ENCODE results near the gene NR1H4.

Gene NR1H4

DNA sequence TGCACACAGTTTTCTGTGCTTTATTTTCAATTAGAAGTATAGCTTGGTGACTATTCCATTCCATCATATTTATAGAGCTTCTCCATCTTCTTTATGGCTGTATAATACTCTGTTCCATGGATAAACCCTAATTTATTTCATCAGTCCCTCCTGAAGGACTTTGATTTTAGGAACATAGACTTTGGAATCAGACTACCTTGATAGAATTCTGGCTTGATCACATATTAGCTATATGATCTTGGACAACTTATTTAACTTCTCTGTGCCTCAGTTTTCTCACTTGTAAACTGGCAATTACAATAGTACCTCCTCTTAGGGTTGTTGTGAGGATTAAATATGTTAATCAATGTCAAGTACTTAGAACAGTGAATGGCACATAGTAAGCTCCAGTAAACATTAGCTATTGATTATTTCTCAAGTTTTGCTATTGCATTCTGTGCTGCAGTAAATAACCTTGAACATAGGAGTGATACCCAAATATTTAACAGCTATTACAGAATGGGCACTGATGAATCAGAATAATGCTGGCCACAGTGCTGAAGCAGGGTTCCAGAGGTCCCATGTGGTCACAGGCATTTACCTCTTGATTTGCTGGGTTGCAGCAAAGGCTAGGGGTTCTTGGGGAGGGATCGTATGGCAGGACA, 12.2 kb upstream of the NR1H4 start:
- H3K4me3 ChIP-seq (ENCODE audit: control insufficient read depth, low read depth, low read length): no peak overlapping the region
- no peak for DNase-seq (ENCODE audit: low read depth)
- TF ChIP-seq, protein P1, sequence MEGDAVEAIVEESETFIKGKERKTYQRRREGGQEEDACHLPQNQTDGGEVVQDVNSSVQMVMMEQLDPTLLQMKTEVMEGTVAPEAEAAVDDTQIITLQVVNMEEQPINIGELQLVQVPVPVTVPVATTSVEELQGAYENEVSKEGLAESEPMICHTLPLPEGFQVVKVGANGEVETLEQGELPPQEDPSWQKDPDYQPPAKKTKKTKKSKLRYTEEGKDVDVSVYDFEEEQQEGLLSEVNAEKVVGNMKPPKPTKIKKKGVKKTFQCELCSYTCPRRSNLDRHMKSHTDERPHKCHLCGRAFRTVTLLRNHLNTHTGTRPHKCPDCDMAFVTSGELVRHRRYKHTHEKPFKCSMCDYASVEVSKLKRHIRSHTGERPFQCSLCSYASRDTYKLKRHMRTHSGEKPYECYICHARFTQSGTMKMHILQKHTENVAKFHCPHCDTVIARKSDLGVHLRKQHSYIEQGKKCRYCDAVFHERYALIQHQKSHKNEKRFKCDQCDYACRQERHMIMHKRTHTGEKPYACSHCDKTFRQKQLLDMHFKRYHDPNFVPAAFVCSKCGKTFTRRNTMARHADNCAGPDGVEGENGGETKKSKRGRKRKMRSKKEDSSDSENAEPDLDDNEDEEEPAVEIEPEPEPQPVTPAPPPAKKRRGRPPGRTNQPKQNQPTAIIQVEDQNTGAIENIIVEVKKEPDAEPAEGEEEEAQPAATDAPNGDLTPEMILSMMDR (IDR thresholded peaks at IDR 0.05; ENCODE audit: control insufficient read depth, insufficient read depth, low read depth, low read length, missing control alignments): no peak

DNA sequence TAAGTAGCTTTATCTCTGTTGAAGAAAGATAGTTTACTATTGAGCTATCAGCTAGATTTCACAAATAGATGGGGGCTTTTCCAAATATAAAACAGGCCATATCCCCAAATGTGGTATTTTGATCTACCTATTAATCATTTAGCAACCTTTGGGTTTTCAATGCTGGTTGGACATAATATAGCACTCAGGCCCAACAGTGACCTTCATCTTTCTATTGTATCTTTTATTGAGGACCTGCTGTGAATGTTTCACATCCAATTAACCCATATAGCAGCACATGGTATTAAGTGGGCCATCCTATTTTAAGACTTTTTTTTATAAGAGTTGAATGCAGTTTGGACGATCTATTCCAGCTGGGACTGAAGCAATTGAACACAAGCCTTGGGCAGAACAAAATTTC, 10.0 kb upstream of the NR1H4 start:
- no peak overlapping the region for H3K4me3 ChIP-seq (ENCODE audit: control insufficient read depth, low read depth, low read length)
- TF ChIP-seq, protein P1 (IDR thresholded peaks at IDR 0.05; ENCODE audit: control insufficient read depth, insufficient read depth, low read depth, low read length, missing control alignments): no peak
- DNase-seq (ENCODE audit: low read depth): no peak

DNA sequence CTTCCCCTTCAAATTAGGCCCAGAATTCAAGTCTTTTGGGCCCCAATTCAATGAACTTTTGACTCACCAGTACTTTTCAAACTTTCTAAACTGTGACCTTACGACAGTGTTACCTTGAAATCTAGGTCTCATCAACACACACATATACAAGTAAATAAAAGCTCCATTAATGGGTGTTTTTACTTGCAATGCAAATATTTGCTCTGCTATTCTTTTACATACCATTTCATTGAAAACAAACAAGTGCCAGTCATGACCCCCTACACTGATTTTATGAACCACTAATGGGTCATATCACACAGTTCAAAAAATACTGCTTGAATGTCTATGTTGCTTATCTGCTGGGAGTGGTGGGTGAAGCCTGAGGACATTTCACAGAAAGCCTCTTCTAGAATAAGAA, 9.1 kb upstream of the NR1H4 start:
- no peak for DNase-seq (ENCODE audit: low read depth)
- H3K4me3 ChIP-seq (ENCODE audit: control insufficient read depth, low read depth, low read length): no peak overlapping the region
- TF ChIP-seq, protein P1 (IDR thresholded peaks at IDR 0.05; ENCODE audit: control insufficient read depth, insufficient read depth, low read depth, low read length, missing control alignments): no peak

DNA sequence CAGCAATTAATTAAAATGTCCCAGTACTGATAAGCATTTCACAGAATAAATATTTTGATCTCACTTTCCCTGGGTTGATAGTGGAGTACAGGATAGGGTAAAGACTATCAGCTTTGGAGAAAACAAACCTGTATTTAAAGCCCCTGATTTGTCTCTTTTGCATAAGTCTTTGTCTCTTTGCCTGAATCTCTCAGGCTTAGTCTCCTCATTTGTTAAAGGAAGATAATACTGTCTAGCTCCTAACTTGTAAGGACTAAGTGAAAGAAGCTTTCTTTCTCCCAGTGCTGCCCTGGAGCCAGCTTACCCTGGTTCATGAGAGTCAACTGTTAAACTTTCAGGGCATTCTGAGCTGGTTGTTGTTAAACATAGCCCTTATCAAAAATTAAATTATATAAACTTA, 5.5 kb upstream of the NR1H4 start:
- TF ChIP-seq, protein P1 (IDR thresholded peaks at IDR 0.05; ENCODE audit: control insufficient read depth, insufficient read depth, low read depth, low read length, missing control alignments): no peak
- H3K4me3 ChIP-seq (ENCODE audit: control insufficient read depth, low read depth, low read length): no peak overlapping the region

DNA sequence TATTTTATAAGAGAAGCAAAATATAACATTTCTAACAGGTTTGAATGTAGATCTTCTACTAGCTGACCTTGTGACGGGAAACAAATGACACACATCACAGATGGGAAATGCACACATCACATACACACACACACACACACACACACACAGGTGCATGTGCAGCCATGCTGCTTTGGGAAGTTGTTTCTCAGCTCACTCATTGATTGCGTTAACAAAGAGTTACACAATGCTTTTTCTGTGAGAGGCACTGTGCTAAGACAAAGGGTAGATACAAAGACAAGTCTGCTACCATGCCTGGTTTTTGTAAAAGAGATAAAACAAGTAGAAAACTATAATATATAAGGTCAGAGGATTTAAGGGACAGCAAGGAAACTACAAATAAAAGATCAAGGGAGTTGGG, 1.3 kb upstream of the NR1H4 start:
- H3K4me3 ChIP-seq (ENCODE audit: control insufficient read depth, low read depth, low read length): no peak overlapping the region
- TF ChIP-seq, protein P1 (IDR thresholded peaks at IDR 0.05; ENCODE audit: control insufficient read depth, insufficient read depth, low read depth, low read length, missing control alignments): no peak
- DNase-seq (ENCODE audit: low read depth): no peak

More for the DNA sequence above, 5.5 kb upstream of the NR1H4 start:
- no peak for DNase-seq (ENCODE audit: low read depth)

DNA sequence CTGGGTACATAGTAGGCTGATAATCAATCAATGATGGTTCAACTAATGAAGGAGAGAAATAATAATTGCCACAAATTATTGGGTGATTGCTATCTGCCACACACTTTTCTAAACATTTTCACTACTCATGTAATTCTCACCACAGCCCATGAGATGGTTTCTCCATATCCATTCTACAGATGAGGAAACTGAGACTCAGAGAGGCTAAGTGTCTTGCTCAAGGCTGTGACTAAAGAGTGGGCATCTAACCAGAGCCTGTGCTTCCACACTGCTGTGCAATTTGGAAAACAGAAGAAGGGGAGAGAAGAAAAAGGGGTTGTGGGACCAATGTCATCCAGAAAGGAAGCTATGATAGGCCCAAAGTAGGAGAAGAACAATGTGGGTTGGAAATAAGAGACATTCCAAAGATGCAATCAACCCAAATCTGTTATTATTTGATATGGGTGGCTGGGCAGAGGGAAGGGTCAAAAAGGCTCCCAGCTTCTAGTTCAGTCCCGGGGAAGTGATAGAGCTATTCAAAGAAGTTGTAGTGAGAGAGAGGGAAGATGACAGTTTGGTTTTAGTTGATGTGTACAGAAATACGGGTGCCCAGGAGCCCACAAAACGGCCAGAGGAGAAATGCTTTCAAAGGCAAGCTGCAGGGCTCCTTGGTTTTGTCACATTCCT, 483 bp upstream of the NR1H4 start:
- no peak for DNase-seq (ENCODE audit: low read depth)
- TF ChIP-seq, protein P1 (IDR thresholded peaks at IDR 0.05; ENCODE audit: control insufficient read depth, insufficient read depth, low read depth, low read length, missing control alignments): no peak
- H3K4me3 ChIP-seq (ENCODE audit: control insufficient read depth, low read depth, low read length): no peak overlapping the region

Data from AG09309 (cell line).